HL-60/S4 treated with phorbol 12-myristate 13-acetate at 8.2 ng/mL for 4 days and 3 days (cell line): ENCODE data around the gene HSPG2.

ENCODE experiments used
- in situ Hi-C: fragments of 300-500 bp; cut with MboI; formaldehyde crosslinking; loops from 2 replicates; pipeline ENCODE4 v1.15.0; 2022; ENCODE audit warnings: low sequenced_read_pairs

Gene HSPG2

DNA sequence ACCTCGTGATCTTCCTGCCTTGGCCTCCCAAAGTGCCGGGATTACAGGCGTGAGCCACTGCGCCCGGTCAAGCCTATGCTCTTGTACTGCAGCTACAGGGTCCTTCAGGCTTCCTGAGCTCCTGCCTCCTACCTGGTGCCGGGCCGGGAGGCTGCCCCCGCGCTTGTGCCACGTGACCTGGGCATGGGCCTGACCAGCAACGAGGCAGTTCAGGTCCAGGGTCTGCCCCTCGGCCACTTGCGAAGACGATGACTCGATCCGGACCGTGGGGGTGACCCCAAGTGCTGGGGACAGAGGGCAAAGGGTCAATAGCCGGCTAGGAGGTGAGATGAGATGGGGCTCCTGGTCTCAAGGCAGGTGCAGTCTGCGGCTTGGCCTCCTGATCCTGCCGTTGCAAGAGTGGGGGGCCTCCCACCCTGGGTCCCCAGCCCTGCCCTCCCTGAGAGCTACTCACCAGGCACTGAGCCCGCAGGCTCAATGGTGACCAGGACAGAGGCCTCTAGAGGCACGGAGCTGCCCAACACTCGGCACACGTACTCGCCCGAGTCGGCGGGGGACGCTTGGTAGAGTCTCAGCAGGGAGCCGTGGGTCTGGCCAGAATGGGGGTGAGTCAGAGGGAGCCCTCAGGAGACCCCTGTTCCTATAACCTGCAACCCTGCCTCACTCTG lies 87.1 kb downstream of the HSPG2 start:
- in situ Hi-C loops, result no loop called here

DNA sequence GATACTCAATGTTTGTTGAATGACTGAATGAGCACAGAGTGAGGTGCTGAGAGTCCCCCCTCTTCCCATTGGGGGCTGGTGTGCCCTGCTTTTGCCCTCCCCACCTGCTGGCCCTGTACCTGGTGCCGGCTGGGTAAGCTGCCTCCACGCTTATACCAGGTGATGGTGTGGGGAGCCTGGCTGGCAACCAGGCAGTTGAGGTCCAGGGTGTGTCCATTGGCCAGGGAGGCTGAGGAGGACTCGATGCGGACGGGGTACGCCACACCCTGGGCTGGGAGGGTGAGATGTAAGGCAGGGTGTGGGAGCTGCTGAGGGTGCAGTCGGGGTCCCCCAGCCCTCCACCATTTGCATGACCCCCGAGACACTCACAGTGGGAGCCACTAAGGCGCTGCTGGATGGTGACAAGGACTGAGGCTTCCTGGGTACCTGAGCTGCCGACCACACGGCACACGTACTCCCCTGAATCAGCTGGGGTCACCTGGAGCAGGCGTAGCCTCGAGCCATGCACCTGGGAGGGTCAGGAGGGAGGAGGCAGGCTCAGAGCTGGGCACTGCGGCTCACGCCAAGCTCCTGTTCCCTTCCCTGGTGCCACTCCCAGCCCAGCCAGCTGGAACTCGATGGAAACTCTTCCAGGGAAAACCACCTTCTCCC lies 88.5 kb downstream of the HSPG2 start:
- in situ Hi-C loops, result no loop called here

DNA sequence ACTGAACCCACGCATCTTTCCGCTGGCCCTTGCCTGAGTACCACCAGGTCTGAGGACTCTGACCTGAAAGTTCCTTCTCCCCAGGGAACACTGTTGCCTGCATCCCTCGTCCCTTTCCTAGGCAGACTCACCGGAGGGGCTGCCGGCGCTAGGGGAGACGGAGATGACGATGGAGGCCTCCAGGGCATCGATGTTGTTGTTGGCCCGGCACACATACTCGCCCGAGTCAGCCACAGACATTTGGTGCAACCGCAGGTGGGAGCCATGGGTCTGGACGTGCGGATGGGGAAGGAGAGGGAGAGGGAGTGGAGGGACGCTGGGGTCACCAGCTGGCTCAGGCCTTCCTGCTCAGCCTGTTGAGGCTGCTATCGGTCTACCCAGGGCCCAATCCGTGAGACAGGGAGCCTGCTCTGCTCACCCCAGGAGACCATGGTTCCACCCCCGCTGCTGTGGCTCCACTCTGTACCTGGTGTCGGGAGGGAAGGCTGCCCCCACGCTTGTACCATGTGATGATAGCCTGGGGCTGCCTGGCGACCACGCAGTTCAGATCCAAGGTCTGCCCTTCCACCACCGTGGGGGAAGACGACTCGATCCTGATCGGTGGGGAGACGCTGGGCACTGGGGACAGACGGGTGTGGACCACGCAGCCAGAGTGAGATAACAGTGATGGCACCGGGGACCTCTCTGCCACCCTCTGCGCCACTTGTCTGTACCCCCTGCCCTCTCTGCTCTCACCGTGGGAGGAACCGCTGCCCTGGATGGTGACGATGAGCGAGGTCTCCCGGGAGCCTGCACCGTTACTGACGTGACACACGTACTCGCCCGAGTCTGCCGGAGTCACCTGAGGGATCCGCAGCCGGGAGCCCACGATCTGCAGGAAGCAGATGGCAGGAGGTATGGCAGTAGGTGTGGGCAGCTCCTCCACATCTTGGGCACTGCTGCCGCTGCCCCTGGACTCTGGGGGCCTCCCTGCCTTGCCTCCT lies 89.6 kb downstream of the HSPG2 start:
- in situ Hi-C loops, result no loop called here

DNA sequence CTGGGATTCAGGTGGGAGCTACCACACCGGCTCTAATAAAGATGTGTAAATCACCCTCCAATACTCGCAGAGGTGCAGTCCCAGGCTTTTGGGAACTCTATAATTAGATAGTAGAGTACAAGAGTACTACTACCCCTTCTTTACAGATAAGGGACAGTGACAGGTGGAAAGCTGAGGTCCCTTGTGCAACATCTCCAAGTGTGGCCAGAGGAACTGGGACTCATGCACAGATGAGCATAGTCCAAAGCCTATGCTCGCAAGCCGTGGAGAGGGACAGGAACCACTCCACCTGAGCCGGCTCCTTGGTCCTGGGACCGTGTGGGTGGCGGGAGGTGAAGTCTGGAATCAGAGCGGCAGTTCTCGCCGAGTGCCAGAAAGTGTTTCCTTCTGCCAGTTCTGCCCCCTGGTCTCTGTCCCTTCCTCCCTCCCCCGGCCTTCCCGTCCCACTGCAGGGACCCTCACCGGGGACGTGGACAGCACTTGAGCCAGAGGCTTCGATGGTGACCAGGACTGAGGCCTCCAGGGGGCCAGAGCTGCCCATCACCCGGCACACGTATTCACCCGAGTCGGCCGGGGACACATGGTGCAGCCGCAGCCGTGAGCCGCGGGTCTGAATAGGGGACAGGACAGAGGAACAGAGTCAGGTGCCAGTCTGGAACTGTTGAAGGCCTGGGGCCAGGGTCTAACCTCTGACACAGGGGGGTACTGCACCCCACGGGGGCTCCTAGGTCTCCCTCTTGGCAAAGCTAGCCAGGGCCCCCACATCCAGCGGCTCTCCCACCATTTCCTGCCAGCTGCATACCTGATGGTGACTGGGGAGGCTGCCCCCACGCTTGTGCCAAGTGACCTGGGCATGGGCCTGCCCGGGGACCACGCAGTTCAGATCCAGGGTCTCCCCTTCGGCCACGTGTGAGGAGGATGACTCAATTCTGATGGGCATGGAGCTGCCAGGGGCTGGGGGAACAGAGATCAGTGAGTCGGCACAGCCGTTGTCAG lies 91.2 kb downstream of the HSPG2 start:
- in situ Hi-C loops, result no loop called here

DNA sequence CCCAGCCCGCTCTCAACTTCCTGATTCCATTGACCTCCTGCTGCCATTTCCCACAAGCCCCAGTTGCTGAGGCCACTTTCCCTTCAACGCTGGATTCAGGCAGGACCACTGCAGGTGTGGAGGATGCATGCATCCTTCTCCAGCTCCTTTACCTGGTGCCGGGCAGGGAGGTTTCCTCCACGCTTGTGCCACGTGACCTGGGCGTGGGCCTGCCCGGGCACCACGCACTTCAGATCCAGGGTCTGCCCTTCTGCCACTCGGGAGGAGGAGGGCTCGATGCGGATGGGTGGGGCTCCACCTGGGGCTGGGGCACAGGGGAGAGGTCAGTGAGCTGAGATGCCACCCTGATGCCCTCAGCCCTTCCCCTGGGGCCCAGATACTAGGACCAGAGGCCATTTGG lies 93.1 kb downstream of the HSPG2 start:
- in situ Hi-C loops, result no loop called here

DNA sequence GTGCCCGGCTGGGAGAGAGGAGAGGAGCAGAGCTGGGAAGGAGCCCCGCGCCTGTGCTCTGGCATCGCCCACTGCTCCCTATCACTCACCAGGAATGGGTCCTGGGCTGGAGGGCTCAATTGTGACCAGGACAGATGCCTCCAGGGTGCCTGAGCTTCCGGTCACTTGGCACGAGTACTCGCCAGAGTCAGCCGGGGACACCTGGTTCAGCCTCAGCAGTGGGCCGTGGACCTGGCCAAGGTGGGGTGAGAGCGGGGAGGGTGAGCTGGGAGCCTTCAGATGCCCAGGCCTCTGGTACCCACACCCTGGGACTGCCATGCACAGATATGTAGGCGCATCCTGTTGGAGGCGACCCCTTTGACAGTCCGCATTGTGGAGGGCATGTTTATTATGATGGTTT lies 93.9 kb downstream of the HSPG2 start:
- in situ Hi-C loops, result no loop called here

- in situ Hi-C loops, result no loop called here
Observed at GRCh38 chr1:21842606-21843162, 94.4 kb downstream of the HSPG2 start.

GRCh38 chr1:21841852-21842466 lies 95.2 kb downstream of the HSPG2 start:
- in situ Hi-C loops, result no loop called here

GRCh38 chr1:21840981-21841380 lies 96.1 kb downstream of the HSPG2 start:
- in situ Hi-C loops, result no loop called here

DNA sequence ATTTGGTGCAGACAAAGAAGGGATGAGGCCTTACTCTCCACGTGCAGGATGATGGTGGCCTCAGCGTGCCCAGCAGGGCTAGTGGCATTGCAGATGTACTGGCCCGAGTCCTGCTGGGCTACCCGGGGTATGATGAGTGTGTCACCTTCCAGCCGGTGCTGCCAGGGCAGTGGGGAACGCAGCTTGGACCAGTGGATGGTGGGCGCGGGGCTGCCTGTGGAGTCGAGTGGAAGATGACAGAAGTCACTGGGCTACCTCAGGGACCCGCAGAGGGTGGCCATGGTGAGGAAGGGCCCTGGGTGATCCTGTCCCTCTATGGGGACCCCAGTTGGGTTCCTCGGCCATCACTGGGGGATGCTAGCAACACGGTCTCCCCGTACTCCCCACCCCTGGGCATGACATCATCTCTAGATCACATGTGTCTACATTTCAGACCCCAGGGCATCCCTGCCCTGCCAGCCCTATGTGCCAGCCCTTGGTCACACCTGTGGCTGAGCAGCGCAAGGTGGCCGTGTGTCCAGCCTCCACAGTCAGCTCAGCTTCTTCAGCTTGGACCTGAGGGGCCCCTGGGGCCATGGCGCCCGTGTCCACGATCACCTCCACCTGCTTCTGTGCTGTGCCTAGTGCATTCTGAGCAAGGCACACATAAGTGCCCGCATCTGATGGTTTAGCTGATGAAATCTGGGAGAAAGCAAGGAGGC lies 97.6 kb downstream of the HSPG2 start:
- in situ Hi-C loops, result no loop called here

- in situ Hi-C loops, result no loop called here
Observed at GRCh38 chr1:21838359-21839157, 98.6 kb downstream of the HSPG2 start.

- in situ Hi-C loops, result no loop called here
Observed at GRCh38 chr1:21837476-21837875, 99.6 kb downstream of the HSPG2 start.

GRCh38 chr1:21836729-21837128 lies 100.4 kb downstream of the HSPG2 start:
- in situ Hi-C loops, result no loop called here

- in situ Hi-C loops, result no loop called here
Observed at GRCh38 chr1:21836010-21836409, 101.1 kb downstream of the HSPG2 start.

- in situ Hi-C loops, result no loop called here
Observed at GRCh38 chr1:21834666-21835065, 102.4 kb downstream of the HSPG2 start.

DNA sequence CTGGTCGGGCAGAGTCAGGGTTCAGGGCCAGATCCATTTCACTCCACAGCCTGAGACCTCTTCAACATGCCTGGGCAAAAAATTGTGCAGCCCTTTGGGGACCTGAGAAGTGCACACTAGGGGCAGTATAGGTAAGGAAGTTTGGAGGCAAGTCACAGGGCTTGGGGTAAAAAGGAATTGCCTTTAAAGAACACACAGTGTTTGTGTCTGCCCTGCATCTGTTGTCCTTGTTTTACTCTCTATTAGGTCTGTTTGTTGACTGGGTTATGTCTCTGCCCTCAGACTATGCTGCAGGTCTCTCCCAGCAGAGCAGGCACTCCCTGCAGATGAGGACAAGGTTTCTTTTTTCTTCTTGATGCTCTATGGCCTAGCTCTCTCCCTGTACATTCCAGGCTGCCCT lies 103.0 kb downstream of the HSPG2 start:
- in situ Hi-C loops, result no loop called here

DNA sequence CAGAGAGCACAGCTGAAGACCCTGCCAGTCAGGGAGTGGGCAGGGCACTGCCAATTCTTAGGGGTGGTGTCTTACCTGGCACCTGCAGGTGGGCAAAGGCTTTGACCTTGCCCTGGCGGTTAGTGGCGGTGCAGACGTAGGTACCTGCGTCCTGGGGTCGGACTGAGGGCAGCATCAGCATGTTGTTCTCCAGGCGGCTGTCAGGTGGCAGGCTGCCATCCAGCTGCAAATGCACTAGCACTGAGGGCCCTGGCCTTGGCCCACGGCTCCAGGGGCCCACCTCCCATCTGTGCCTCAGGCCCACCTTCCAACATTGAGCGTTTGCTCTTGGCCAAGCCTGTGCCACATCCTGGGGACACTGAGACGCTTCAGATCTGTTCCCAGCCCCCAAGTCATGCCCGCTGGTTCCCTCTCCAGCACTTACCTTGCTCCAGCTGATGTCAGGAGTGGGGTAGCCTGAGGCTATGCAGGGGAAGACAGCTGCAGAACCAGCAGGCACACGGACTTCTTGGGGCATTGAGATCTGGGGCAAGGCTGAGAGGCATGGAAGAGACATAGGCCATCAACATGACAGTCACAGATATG lies 103.6 kb downstream of the HSPG2 start:
- in situ Hi-C loops, result no loop called here

- in situ Hi-C loops, result no loop called here
Observed at GRCh38 chr1:21831454-21831970, 105.6 kb downstream of the HSPG2 start.
